ENCODE results near the gene KPNB1.

The KPNB1 gene

GRCh38 chr17:47649153-47649971 lies at the start of gene KPNB1:
TSS of gene KPNB1 (plus strand) at chr17:47649919. CDS start at chr17:47650245, 326 bp downstream.
- peak; percentile 98 to 99 for DNase-seq

- DNase-seq: no peak
These were observed 45.7 kb upstream of the KPNB1 start for GRCh38 chr17:47603830-47604597.

- no peak for DNase-seq
These were observed 45.2 kb upstream of the KPNB1 start for GRCh38 chr17:47604598-47604927.

GRCh38 chr17:47605011-47605410 lies 44.7 kb upstream of the KPNB1 start:
- DNase-seq: no peak

GRCh38 chr17:47607481-47607880 lies 42.2 kb upstream of the KPNB1 start:
- DNase-seq: no peak

GRCh38 chr17:47611372-47612350 lies 38.1 kb upstream of the KPNB1 start:
- no peak for DNase-seq

- DNase-seq: no peak
These were observed 33.8 kb upstream of the KPNB1 start for GRCh38 chr17:47615766-47616424.

GRCh38 chr17:47618410-47618809 lies 31.3 kb upstream of the KPNB1 start:
- DNase-seq: no peak

GRCh38 chr17:47620503-47621245 lies 29.0 kb upstream of the KPNB1 start:
- DNase-seq: no peak

GRCh38 chr17:47621293-47622179 lies 28.2 kb upstream of the KPNB1 start:
- no peak for DNase-seq

- no peak for DNase-seq
These were observed 27.6 kb upstream of the KPNB1 start for GRCh38 chr17:47622180-47622549.

GRCh38 chr17:47624727-47625068 lies 25.0 kb upstream of the KPNB1 start:
- DNase-seq: no peak

- no peak for DNase-seq
These were observed 21.6 kb upstream of the KPNB1 start for GRCh38 chr17:47628014-47628566.

- no peak for DNase-seq
These were observed 19.9 kb upstream of the KPNB1 start for GRCh38 chr17:47629826-47630225.

- DNase-seq: no peak
These were observed 19.1 kb upstream of the KPNB1 start for GRCh38 chr17:47630614-47631013.

- DNase-seq: no peak
These were observed 16.7 kb upstream of the KPNB1 start for GRCh38 chr17:47632991-47633390.

- DNase-seq: no peak
These were observed 15.7 kb upstream of the KPNB1 start for GRCh38 chr17:47633996-47634395.

GRCh38 chr17:47634870-47635269 lies 14.8 kb upstream of the KPNB1 start:
- DNase-seq: no peak

GRCh38 chr17:47635734-47636133 lies 14.0 kb upstream of the KPNB1 start:
- DNase-seq: no peak

- DNase-seq: no peak
These were observed 13.3 kb upstream of the KPNB1 start for GRCh38 chr17:47636273-47637030.
